Ectodermal cell (in vitro differentiated cells): ENCODE data around the gene ZIK1.
A peak's percentile ranks its signal among the peaks of the same experiment; 100 is the strongest.

Experiments
- H3K27ac ChIP-seq: 2 replicates; pipeline ENCODE4 v1.7.0; 2013; ENCODE audit warnings: mild to moderate bottlenecking, low read depth, low read length; ENCODE audit not compliant: insufficient read depth, poor library complexity, severe bottlenecking
- H3K27me3 ChIP-seq: 2 replicates; pipeline ENCODE4 v1.7.0; 2013; ENCODE audit warnings: mild to moderate bottlenecking, low read length; ENCODE audit not compliant: insufficient read depth, control insufficient read depth, poor library complexity, severe bottlenecking
- H3K36me3 ChIP-seq: one replicate; pipeline ENCODE4 v1.7.0; 2013; ENCODE audit warnings: low read length; ENCODE audit not compliant: control insufficient read depth, insufficient read depth
- H3K4me1 ChIP-seq: one replicate; pipeline ENCODE4 v1.7.0; 2013; ENCODE audit warnings: low read length; ENCODE audit not compliant: control insufficient read depth, insufficient read depth
- H3K4me3 ChIP-seq: 2 replicates; pipeline ENCODE4 v1.7.0; 2013; ENCODE audit warnings: low read depth, low read length, control low read depth; ENCODE audit not compliant: insufficient read depth
- H3K9me3 ChIP-seq: 2 replicates; pipeline ENCODE4 v1.7.0; 2013; ENCODE audit warnings: mild to moderate bottlenecking, low read length, moderate library complexity; ENCODE audit not compliant: control insufficient read depth
- WGBS, 2 experiments: methylation state at CpG; one replicate each; pipeline ENCODE4 v1.1.7; 2013; ENCODE audit warnings: missing lambda C conversion rate in 2 of 2; 5-methylcytosine and 5-hydroxymethylcytosine counted together

Gene ZIK1

DNA sequence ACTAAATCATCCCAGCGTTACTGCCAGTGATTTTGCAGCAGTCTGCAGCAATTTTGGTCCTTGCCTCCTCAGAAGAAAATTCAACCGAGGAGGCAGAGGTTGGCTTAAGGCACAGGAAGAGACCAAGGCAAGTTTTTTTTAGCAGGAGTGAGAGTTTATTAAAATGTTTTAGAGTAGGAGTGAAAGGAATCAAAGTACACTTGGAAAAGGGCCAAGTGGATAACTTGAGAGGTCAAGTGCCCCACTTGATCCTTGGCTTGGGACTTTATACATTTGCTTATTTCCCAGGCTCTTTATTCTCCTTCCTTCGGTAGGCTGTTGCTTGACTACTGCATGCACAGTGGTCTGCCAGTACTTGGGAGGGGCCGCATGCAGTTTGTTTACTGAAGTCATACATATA lies 27.2 kb downstream of the ZIK1 start:
- WGBS, 2 experiments: 92 to 93% methylated on average over 4 of the region's 4 CpGs

DNA sequence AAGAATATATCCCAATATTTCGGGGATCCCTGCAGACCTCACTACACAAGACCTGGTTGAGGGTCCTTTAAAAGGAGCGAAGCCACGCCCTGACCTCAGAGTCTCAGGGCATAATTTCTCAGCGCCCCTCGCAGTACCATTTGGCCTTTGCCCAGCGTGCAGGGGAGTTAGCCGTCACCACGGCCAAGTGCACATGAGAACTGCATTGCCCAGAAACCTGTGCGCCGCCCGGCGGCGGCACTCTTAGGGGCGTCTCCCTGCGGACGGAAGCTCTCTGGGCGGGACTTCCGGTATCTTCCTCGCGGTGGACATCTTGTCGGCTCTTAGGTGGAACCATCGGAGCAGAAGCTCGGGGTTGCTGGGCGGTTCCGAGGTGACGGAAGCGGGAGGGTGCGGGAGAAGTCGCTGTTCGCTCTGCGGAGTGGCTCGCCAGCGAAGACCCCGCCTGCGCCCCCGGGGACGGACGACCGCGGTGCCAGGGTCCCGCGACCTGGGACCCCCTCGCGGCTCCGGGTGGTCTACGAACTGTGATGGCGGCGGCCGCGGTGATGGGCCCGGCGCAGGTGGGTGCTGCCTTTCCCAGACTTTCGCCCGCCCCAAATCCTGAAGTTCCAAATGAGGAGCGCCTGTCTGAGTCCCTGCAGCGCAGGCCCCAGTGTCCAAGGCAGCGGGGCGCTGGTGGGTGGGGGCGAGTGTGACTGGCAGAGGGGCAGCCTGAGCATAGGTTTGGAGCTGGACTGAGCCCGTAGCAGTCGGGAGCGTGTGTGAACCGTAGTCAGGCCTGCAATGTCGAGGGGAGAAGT lies 30.2 kb downstream of the ZIK1 start, which contains the start of gene ZNF134:
TSS of gene ZNF134 (plus strand) at position 302 of the 803 bp plus-strand sequence. CDS start 5,227 bp downstream, outside the sequence.
- H3K4me1 ChIP-seq: no peaks in the 10 kb centered on the region
- H3K27ac ChIP-seq: peak within 1 kb of the TSS; percentile 48
- no peaks in the 10 kb centered on the region for H3K27me3 ChIP-seq
- H3K36me3 ChIP-seq: peaks cover 40% of the 10 kb centered on the region
- WGBS, 2 experiments: 2% methylated on average over 64 of the region's 64 CpGs
- peak within 1 kb of the TSS; percentile 100 for H3K4me3 ChIP-seq
- peaks cover 3% of the 10 kb centered on the region for H3K9me3 ChIP-seq

More for the DNA sequence above, 27.2 kb downstream of the ZIK1 start:
- H3K9me3 ChIP-seq: peaks cover 3% of the 10 kb centered on the region
- H3K27me3 ChIP-seq: no peaks in the 10 kb centered on the region
- H3K36me3 ChIP-seq: peaks cover 15% of the 10 kb centered on the region
- no peaks in the 10 kb centered on the region for H3K4me1 ChIP-seq
- no peak overlapping the region for H3K27ac ChIP-seq
- no peak overlapping the region for H3K4me3 ChIP-seq

- peak overlapping the region; percentile 100 for H3K4me3 ChIP-seq
- H3K36me3 ChIP-seq: peaks cover 52% of the 10 kb centered on the region
- H3K4me1 ChIP-seq: no peaks in the 10 kb centered on the region
- WGBS, 2 experiments: 98 to 100% methylated on average over 3 of the region's 3 CpGs
- peaks cover 10% of the 10 kb centered on the region for H3K9me3 ChIP-seq
- no peak overlapping the region for H3K27ac ChIP-seq
- no peaks in the 10 kb centered on the region for H3K27me3 ChIP-seq
Measured at GRCh38 chr19:57615346-57615745, 31.4 kb downstream of the ZIK1 start.

DNA sequence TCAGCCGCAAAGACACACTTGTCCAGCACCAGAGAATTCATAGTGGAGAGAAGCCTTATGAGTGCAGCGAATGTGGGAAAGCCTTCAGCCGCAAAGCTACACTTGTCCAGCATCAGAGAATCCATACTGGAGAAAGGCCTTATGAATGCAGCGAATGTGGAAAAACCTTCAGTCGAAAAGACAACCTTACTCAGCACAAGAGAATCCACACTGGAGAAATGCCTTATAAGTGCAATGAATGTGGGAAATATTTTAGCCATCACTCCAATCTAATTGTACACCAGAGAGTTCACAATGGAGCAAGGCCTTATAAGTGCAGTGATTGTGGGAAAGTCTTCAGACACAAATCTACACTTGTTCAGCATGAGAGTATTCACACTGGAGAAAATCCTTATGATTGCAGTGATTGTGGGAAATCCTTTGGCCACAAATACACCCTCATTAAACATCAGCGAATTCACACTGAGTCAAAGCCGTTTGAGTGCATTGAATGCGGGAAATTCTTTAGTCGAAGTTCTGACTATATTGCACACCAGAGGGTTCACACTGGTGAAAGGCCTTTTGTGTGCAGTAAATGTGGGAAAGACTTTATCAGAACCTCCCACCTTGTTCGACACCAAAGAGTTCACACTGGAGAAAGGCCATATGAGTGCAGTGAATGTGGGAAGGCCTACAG lies 36.9 kb downstream of the ZIK1 start:
- peaks cover 22% of the 10 kb centered on the region for H3K9me3 ChIP-seq
- WGBS, 2 experiments: 97% methylated on average over 10 of the region's 10 CpGs
- H3K36me3 ChIP-seq: peaks cover 89% of the 10 kb centered on the region
- H3K27me3 ChIP-seq: no peaks in the 10 kb centered on the region
- H3K4me3 ChIP-seq: no peak overlapping the region
- no peak overlapping the region for H3K27ac ChIP-seq
- no peaks in the 10 kb centered on the region for H3K4me1 ChIP-seq

GRCh38 chr19:57623091-57623490 lies 39.1 kb downstream of the ZIK1 start:
- Histone ChIP-seq H3K9me3 (peaks cover 22% of the 10 kb centered on the region), H3K4me1 (no peaks in the 10 kb centered on the region), H3K27me3 (no peaks in the 10 kb centered on the region), H3K36me3 (peaks cover 66% of the 10 kb centered on the region), H3K27ac (no peak overlapping the region), H3K4me3 (no peak overlapping the region)

- no peaks in the 10 kb centered on the region for H3K27me3 ChIP-seq
- H3K4me1 ChIP-seq: no peaks in the 10 kb centered on the region
- H3K36me3 ChIP-seq: peaks cover 9% of the 10 kb centered on the region
- 3% methylated on average over 59 of the region's 59 CpGs for WGBS, 2 experiments
- H3K27ac ChIP-seq: no peak within 1 kb of the TSS
- H3K9me3 ChIP-seq: no peaks in the 10 kb centered on the region
- H3K4me3 ChIP-seq: peak within 1 kb of the TSS; percentile 81
Measured at GRCh38 chr19:57632987-57633831, 49.3 kb downstream of the ZIK1 start, which contains the start of gene ZNF211. Gene ZNF211 (plus strand): TSS chr19:57633168. CDS start chr19:57633347, 179 bp downstream.

GRCh38 chr19:57633832-57634131 lies 49.8 kb downstream of the ZIK1 start:
- Histone ChIP-seq H3K9me3 (no peaks in the 10 kb centered on the region), H3K27ac (no peak overlapping the region), H3K36me3 (peaks cover 12% of the 10 kb centered on the region), H3K27me3 (no peaks in the 10 kb centered on the region), H3K4me3 (peak overlapping the region; percentile 81), H3K4me1 (no peaks in the 10 kb centered on the region)
- WGBS, 2 experiments: 75 to 76% methylated on average over 6 of the region's 6 CpGs

DNA sequence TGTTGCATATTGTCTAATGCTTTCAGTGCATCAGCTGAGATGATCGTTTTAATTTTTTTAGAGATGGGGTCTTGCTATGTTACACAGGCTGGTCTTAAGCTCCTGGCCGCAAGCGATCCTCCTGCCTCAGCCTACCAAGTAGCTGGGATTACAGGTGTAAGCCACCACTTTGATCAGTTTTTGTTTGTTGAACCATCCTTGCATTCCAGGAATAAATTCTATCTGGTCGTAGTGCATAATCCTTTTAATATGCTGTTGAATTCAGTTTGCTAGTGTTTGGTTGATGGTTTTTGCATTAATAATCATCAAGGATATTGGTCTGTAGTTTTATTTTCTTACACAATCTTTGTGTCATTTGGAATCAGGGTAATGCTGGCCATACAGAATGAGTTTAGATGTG lies 53.4 kb downstream of the ZIK1 start:
- WGBS, 2 experiments: 95 to 97% methylated on average over 4 of the region's 4 CpGs
- Histone ChIP-seq H3K9me3 (no peaks in the 10 kb centered on the region), H3K36me3 (peaks cover 46% of the 10 kb centered on the region), H3K4me3 (no peak overlapping the region), H3K4me1 (no peaks in the 10 kb centered on the region), H3K27ac (no peak overlapping the region), H3K27me3 (no peaks in the 10 kb centered on the region)

DNA sequence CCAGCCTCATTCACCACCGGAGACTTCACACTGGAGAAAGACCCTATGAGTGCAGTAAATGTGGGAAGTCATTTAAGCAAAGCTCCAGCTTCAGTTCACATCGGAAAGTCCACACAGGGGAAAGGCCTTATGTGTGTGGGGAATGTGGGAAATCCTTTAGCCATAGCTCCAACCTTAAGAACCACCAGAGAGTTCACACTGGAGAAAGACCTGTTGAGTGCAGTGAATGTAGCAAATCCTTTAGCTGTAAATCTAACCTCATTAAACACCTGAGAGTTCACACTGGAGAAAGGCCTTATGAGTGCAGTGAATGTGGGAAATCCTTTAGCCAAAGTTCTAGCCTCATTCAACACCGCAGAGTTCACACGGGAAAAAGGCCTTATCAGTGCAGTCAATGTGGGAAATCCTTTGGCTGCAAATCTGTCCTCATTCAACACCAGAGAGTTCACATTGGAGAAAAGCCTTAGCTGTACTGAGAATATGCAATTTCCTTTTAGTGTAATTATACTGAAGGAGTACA lies 57.8 kb downstream of the ZIK1 start:
- Histone ChIP-seq H3K36me3 (peaks cover 46% of the 10 kb centered on the region), H3K4me3 (no peak overlapping the region), H3K4me1 (no peaks in the 10 kb centered on the region), H3K9me3 (no peaks in the 10 kb centered on the region), H3K27ac (no peak overlapping the region), H3K27me3 (no peaks in the 10 kb centered on the region)
- 92 to 95% methylated on average over 4 of the region's 4 CpGs for WGBS, 2 experiments
